ENCODE results near the gene WDCP. TPM values are rescaled to one million over a fixed set of nuclear protein-coding genes. Genes with fewer than 3 reads are reported as not detected.

The WDCP gene
- total and polyA plus RNA-seq, 10 of the 15 experiments (the other 5 are each of a cell fraction or from before 2014, with no cell fraction given), result 5.5 to 21.3 (median 13.2) TPM

DNA sequence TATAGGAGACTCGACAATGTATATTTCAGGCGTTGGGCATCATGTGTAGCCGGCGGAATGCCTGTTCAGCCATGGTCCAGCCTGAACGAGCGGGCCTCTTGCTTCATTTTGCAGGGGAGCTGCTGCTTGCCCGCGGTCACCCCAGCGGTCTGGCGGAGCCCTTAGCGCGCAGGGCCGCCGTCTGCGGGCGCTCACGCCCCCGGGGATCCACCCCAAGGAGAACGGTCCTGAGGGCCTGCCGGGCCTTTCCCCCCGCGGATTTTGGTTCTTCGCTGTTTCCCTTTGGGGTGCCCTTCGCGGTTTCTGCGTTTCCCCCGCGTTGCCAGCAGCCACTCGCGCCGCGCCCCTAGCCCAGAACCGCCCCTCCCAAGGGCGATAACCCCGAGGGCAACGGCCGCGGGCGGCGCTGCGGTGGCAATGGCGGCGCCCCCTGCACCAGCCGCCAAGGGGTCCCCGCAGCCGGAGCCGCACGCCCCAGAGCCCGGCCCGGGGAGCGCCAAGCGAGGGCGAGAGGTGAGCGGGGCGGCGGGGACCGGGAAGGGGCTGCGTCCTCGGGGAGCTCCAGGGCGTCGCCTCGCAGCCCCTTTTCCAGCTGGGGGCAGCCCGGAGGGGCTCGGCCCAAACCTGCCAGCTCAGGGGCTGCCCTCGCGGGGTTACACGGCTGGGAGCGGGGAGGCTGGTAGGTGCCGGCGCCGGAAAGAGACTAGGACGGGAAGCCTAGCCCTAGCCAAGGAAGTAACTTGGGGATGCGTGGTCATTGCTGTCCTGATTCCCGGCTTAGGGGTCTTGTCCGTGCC, 37.3 kb downstream of the WDCP start, which contains the start of gene MFSD2B:
MFSD2B (plus strand) TSS at position 406 of the 797 bp plus-strand sequence; CDS start at position 418, 12 bp downstream.
- ATAC-seq, result peak; percentile 57
- ChIA-PET CTCF (no interaction called here), POLR2A (no interaction called here), SMC1A (ENCODE audit: uncharacterized antibody, unreplicated experiment) (no interaction called here), RAD21 (ENCODE audit: unreplicated experiment) (no interaction called here)
- Histone ChIP-seq H4K20me1 (ENCODE audit: control insufficient read depth, insufficient read depth) (no peaks in the 10 kb centered on the region), H3K9me3 (replicated peaks; ENCODE audit: control insufficient read depth, insufficient read depth, low read length) (no peaks in the 10 kb centered on the region), H3K9ac (ENCODE audit: control insufficient read depth, insufficient read depth, low read length) (no peak within 1 kb of the TSS), H3K36me3 (ENCODE audit: control insufficient read depth in 2 of 2, insufficient read depth in 2 of 2, low read length in 1 of 2) (no peaks in the 10 kb centered on the region), H3K4me2 (ENCODE audit: control insufficient read depth, insufficient read depth) (peak within 1 kb of the TSS; percentile 21), H3K4me1 (ENCODE audit: control insufficient read depth, insufficient read depth, low read length) (no peaks in the 10 kb centered on the region), H3K27me3 (replicated peaks in 1 of 2; ENCODE audit: control insufficient read depth in 2 of 2, insufficient read depth in 2 of 2, low read length in 1 of 2) (peaks cover 3 to 16% of the 10 kb centered on the region in 2 experiments), H3K4me3 (peak within 1 kb of the TSS; percentile 47; the same call in 1 of the 2 replicates), H3K27ac (ENCODE audit: control insufficient read depth, insufficient read depth) (no peak within 1 kb of the TSS), H2AFZ (ENCODE audit: control insufficient read depth, low read depth, low read length) (no peak within 1 kb of the TSS; the same call in 1 of the 2 replicates), H3K79me2 (ENCODE audit: control insufficient read depth, insufficient read depth, low read length) (no peaks in the 10 kb centered on the region)
- 7% methylated on average over 72 of the region's 75 CpGs for WGBS (ENCODE audit: insufficient coverage, insufficient replicate concordance, low lambda C conversion rate, missing lambda C conversion rate)
- no peak for FAIRE-seq
- no TSS peak for BruUV-seq (replicated peaks)
- in situ Hi-C loops (cut with MboI), result no loop called here
- DNase-seq (ENCODE audit: low read depth, low spot score), result no peak
- intact Hi-C loops (cut with micrococcal nuclease; ENCODE audit: unreplicated experiment), result no loop called here
- TF ChIP-seq GATAD2B (conservative IDR thresholded peaks at IDR 0.05; ENCODE audit: low read depth) (peak; percentile 50; the same call in 1 of the 2 replicates), ZZZ3 (IDR thresholded peaks at IDR 0.05; ENCODE audit: control insufficient read depth, insufficient read length, low read depth) (no peak), EP300 (IDR thresholded peaks at IDR 0.05; ENCODE audit: borderline replicate concordance in 1 of 2, control insufficient read depth in 1 of 2, low read depth in 2 of 2, low read length in 2 of 2) (no peak), SUZ12 (IDR thresholded peaks at IDR 0.05; ENCODE audit: unreplicated experiment) (peak; percentile 80), FOS (IDR thresholded peaks at IDR 0.05; ENCODE audit: borderline replicate concordance, extremely low read depth, insufficient read length) (no peak)

DNA sequence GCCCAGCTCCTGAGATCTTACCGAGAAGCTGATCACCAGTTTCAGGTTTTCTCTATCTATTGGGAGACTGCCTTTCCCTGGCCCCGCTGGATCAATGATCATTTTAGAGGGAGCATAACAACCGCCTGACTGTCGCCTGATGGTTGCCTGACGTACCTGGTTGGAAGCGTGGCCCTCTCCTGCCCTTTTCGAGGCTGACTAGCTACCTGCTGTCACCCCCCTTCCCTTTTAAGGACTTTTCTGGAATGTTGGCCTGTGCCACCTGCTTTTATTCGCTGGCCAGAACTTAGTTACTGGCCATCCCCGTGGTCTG, 37.9 kb downstream of the WDCP start:
- Histone ChIP-seq H3K9me3 (replicated peaks; ENCODE audit: control insufficient read depth, insufficient read depth, low read length) (no peaks in the 10 kb centered on the region), H3K4me1 (ENCODE audit: control insufficient read depth, insufficient read depth, low read length) (no peaks in the 10 kb centered on the region), H3K4me2 (ENCODE audit: control insufficient read depth, insufficient read depth) (peak overlapping the region; percentile 21; the same call in 1 of the 2 replicates), H3K27ac (ENCODE audit: control insufficient read depth, insufficient read depth) (no peak overlapping the region), H3K27me3 (replicated peaks in 1 of 2; ENCODE audit: control insufficient read depth in 2 of 2, insufficient read depth in 2 of 2, low read length in 1 of 2) (peaks cover 3 to 16% of the 10 kb centered on the region in 2 experiments), H3K9ac (ENCODE audit: control insufficient read depth, insufficient read depth, low read length) (no peak overlapping the region), H3K36me3 (ENCODE audit: control insufficient read depth in 2 of 2, insufficient read depth in 2 of 2, low read length in 1 of 2) (no peaks in the 10 kb centered on the region), H2AFZ (ENCODE audit: control insufficient read depth, low read depth, low read length) (no peak overlapping the region), H3K79me2 (ENCODE audit: control insufficient read depth, insufficient read depth, low read length) (no peaks in the 10 kb centered on the region), H4K20me1 (ENCODE audit: control insufficient read depth, insufficient read depth) (no peaks in the 10 kb centered on the region), H3K4me3 (no peak overlapping the region)
- RAD21 ChIA-PET (ENCODE audit: unreplicated experiment), result no interaction called here
- SMC1A ChIA-PET (ENCODE audit: uncharacterized antibody, unreplicated experiment), result no interaction called here
- POLR2A ChIA-PET, result no interaction called here
- FAIRE-seq, result no peak
- CTCF ChIA-PET, result no interaction called here
- no peak for ATAC-seq
- no TSS peak for BruUV-seq (replicated peaks)
- TF ChIP-seq ZNF207 (IDR thresholded peaks at IDR 0.05; ENCODE audit: borderline replicate concordance) (no peak), TARDBP (IDR thresholded peaks at IDR 0.05; ENCODE audit: borderline replicate concordance) (no peak), YBX1 (IDR thresholded peaks at IDR 0.05) (no peak), PAX8 (IDR thresholded peaks at IDR 0.05) (no peak), EP300 (IDR thresholded peaks at IDR 0.05; ENCODE audit: borderline replicate concordance in 1 of 2, control insufficient read depth in 1 of 2, low read depth in 2 of 2, low read length in 2 of 2) (no peak), POLR2AphosphoS2 (IDR thresholded peaks at IDR 0.05; ENCODE audit: low read depth, low read length) (no peak), SMC3 (IDR thresholded peaks at IDR 0.05; ENCODE audit: borderline replicate concordance, low read length) (no peak)
- TF ChIP-seq, protein P1, sequence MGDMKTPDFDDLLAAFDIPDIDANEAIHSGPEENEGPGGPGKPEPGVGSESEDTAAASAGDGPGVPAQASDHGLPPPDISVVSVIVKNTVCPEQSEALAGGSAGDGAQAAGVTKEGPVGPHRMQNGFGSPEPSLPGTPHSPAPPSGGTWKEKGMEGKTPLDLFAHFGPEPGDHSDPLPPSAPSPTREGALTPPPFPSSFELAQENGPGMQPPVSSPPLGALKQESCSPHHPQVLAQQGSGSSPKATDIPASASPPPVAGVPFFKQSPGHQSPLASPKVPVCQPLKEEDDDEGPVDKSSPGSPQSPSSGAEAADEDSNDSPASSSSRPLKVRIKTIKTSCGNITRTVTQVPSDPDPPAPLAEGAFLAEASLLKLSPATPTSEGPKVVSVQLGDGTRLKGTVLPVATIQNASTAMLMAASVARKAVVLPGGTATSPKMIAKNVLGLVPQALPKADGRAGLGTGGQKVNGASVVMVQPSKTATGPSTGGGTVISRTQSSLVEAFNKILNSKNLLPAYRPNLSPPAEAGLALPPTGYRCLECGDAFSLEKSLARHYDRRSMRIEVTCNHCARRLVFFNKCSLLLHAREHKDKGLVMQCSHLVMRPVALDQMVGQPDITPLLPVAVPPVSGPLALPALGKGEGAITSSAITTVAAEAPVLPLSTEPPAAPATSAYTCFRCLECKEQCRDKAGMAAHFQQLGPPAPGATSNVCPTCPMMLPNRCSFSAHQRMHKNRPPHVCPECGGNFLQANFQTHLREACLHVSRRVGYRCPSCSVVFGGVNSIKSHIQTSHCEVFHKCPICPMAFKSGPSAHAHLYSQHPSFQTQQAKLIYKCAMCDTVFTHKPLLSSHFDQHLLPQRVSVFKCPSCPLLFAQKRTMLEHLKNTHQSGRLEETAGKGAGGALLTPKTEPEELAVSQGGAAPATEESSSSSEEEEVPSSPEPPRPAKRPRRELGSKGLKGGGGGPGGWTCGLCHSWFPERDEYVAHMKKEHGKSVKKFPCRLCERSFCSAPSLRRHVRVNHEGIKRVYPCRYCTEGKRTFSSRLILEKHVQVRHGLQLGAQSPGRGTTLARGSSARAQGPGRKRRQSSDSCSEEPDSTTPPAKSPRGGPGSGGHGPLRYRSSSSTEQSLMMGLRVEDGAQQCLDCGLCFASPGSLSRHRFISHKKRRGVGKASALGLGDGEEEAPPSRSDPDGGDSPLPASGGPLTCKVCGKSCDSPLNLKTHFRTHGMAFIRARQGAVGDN (IDR thresholded peaks at IDR 0.05), result no peak
- WGBS (ENCODE audit: insufficient coverage, insufficient replicate concordance, low lambda C conversion rate, missing lambda C conversion rate), result 84% methylated on average over 9 of the region's 9 CpGs
- in situ Hi-C loops (cut with MboI) (no loop called here), intact Hi-C loops (cut with micrococcal nuclease; ENCODE audit: unreplicated experiment) (no loop called here)
- DNase-seq (ENCODE audit: low read depth, low spot score), result no peak

Data from GM12878 (cell line).